GM21786 (cell line): ENCODE measurements around the gene SLC10A1.
"Not testable (repeated sequence)": the region's sequence is repeated elsewhere in the genome, so short reads cannot be mapped to it uniquely, and the experiment has no call there.

Source experiments
- ATAC-seq: cut with Tn5 transposase; IDR thresholded peaks from one replicate; pipeline ENCODE4 v1.9.1; 2021; ENCODE audit not compliant: unreplicated experiment

SLC10A1 gene

DNA sequence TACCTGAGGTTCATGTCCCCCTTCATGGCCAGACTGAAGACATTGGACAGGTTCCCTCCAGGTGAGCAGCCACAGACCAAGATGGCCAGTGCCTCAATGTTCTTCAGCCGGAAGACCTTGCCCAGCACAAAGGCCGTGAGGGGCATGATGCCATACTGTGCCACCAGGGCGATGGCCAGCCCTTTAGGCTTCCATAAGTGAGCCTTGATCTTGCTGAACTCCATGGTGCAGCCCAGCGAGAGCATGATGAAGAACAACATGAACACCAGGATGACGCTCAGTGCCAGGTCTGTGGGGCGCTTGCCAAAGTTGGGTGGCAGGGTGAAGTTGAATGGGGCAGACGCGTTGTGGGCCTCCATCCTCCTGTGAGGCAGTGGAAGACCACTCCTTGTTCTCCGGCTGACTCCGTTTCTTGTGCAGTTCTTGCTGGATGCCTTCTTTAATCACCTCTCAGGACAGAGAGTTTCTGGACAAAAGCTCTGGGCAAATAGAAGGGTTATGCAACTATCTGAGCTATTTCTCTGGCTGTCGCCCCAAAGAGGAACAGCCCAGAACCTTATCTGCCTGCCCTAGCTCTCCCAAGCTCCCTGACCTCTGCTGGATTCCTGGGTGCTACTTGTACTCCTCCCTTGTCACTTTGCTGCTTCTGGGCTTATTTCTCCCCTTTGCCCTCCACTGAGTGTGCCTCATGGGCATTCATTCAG is at the start of gene SLC10A1:
Gene SLC10A1, minus strand, starts transcription at position 445 of the 704 bp plus-strand sequence. Its CDS starts 86 bp downstream, at position 359.
- no peak for ATAC-seq

DNA sequence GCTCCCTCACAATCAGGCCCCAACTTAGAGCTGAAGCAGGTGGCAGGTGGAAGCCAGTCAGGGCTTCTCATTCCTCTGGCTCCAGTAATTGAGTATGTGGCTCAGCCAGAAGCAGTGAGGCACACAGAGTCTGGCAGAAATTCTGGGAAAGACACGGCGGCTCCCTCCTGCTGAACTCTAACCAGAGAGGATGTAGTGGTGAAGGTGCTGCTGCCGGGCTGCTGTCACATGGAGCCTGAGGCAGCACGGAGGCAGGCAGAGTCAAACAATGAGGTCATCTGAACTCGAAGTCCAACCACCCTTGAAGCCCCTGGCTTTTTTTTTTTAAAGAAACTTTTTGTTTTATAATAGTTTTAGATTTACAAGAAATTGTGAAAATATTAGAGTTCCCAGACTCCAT is 48.7 kb upstream of the SLC10A1 start:
- ATAC-seq, result no peak

DNA sequence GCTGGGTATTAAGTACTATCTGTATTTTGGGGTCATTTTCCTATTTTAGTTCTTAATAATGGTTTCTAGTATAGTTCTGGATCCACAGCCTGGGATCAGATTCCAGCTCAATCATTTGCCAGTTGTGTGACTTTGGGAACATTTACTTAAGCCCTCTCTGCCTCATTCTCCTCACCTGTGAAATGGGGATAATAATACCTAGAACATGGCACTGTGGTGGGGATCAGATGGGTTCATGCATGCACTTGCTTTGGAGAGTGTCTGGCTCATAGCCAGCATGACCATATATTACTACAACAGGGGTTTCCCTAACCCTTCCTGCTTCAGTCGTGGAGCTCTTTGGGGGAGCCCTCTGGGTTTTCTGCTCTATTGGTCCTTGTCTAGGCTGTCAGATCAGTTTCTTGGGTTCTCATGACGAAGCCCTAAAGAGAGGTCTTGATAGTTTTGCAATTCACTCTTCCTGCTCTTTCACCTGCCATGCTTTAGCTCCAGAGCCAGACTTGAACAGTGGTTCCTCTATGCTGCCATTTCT is 48.1 kb upstream of the SLC10A1 start:
- no peak for ATAC-seq

DNA sequence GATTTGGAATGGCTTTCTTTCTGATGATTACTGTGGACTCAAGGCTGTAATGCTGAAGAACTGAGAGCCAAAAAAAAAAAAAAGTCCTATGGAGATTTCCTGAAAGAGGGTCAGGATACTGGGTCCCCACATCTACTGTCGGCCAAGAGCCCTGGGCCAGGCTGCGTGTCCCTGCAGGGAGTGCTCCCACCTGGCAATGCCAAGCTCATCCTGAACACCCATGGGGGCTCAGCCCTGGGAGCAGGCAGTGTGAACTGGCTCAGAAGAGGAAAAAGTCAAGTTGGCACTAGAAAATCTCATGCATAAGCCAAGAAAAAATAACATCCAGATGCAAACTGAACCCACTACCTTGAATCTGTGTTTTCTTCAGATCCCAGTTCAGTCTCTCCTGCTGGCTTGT is 47.1 kb upstream of the SLC10A1 start:
- no peak for ATAC-seq

DNA sequence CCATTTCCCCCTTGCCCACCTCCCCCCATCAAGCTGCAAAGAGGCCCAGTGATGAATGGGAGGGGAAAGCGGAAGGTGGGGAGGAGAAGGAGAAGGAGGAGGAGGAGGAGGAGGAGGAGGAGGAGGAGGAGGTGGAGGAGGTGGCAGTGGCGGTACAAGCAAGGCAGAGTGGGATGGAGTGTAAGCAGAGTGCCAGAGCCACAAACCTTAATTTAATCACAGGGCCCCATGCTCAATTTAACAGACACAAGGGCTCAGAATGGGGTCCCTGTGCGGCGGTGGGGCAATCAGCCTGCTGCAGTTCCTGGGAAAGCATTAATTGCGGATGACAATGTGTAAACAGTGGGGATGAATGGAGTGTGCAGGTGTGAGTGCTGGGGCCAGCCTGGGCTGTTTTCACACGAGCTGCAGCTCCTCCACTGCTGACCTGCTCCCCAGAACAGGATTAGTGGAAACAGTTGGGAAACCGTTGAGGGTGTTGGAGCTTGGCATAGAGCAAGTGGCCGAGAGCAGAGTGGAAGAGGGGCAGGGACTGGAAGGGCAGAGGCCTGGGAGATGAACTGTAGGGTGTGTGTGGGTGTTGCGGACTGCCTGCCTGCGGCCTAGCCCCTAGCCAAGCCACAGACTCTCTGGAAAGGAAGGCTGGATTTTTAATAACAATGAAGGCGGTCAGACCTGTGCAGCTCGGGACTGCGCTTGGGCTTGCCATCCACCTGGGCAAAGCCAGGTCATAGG is 45.8 kb upstream of the SLC10A1 start:
- no peak for ATAC-seq

DNA sequence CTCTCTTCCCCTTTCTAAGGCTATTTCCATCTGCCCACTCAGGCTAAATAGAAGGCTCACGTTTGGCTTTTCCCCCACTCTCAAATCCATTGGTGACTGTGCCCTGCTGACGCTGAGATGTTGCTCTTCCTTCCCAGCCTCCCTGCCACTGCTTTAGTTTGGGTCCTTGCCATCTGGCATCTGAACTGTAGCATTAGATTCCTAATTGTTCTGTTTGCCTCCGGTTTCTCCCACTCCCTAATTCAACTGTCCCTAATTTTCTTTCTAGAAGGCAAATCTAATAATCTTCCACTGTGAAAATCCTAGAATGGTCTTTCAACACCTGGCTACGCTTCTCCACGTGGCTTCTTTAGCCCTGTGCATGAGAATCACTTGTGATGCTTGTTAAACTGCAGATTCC is 44.6 kb upstream of the SLC10A1 start:
- no peak for ATAC-seq

DNA sequence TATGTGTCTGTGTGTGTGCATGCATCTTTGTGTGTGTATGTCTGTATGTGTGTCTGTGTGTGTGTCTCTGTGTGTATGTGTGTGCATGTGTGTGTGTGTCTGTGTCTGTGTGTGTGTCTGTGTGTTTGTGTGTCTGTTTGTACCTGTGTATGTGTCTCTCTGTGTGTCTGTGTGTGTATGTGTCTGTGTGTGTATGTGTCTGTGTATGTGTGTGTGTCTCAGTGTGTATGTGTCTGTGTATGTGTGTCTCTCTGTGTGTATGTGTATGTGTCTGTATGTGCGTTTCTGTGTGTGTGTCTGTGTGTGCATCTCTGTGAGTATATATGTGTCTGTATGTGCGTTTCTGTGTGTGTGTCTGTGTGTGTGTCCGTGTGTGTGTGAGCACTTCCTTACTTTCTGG is 42.6 kb upstream of the SLC10A1 start:
- ATAC-seq, result no peak

DNA sequence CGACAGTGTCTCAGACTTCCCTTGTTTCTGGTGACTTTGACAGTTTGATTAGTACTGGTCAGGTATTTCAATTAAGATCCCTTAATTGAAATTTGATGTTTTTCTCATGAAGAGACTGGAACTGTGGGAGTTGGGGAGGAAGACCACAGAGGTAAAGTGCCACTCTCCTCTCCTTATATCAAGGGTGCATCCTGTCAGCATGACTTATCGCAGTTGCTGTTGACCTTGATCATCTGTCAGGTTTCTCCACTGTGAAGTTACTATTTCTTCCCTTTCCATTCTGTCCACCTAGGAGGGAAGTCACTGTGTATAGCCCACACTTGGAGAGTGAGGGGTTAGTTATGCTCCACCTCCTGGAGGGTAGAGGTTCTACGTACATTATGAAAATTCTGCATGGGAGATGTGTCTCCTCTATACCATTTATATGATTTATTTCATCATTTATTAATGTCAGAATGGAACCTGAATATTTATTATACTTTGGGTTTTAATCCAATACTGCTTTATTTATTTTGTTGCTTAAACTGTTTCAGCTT is 41.9 kb upstream of the SLC10A1 start:
- ATAC-seq, result no peak

DNA sequence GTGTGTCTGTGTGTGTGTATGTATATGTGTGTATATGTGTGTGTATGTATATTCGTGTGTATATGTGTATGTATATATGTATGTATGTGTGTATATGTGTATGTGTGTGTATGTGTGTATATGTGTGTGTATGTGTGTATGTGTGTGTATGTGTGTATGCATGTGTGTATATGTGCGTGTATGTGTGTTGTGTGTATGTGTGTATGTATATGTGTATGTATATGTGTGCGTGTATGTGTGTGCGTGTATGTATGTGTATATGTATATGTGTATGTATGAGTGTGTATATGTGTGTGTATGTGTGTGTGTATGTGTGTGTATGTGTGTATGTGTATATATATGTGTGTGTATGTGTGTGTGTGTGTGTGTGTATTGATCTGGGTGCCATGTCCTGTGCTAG is 31.8 kb upstream of the SLC10A1 start:
- no peak for ATAC-seq

DNA sequence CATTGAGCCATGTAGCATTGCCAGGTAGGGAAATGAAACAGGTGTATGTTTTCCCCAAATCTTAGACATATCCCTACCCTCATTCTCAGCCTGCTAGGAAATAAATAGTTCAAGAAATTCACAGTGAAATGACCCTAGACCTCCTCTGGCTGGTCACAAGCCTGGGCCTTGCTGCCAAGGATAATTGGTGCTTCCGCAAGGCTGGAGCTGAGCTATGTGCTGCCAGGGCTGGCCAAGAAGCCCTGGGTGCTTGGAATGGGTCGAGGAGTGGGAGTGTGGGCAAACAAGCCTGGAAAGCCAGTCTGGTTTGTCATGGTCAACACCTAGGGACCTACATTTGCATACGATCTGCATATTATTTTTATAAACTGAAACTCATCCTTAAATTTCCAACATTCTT is 31.3 kb upstream of the SLC10A1 start:
- ATAC-seq, result no peak

DNA sequence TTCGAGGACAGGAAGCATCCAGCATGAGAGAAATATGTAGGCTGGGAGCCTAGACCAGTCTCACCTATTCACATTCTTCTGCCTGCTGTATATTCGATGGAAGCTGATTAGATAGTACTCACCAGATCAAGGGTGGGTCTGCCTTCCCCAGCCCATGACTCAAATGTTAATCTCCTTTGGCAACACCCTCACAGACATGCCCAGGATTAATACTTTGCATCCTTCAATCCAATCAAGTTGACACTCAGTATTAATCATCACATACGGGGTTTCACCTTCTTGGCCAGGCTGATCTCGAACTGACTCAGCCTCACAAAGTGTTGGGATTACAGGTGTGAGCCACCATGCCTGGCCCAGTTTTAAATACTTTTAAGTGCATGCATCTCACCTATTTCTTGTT is 30.5 kb upstream of the SLC10A1 start:
- ATAC-seq, result no peak

DNA sequence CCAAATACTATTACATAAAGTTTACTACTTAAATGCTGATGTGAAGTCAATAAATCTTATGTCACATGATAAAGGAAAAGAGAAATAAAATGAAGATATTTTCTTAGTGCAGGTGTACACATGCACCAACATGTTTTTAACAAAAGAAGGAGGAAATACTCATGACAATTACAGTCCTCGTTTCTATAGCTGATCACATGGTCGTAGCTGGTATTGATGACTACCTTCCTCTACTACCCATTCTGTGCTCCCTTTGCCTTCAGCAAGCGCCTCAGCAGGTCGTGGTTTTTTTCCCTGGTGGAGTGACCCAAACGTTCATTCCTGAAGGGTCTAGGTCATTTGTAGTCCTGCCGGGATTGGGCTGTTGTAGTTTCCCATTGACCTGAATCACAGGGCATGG is 25.4 kb upstream of the SLC10A1 start:
- no peak for ATAC-seq

DNA sequence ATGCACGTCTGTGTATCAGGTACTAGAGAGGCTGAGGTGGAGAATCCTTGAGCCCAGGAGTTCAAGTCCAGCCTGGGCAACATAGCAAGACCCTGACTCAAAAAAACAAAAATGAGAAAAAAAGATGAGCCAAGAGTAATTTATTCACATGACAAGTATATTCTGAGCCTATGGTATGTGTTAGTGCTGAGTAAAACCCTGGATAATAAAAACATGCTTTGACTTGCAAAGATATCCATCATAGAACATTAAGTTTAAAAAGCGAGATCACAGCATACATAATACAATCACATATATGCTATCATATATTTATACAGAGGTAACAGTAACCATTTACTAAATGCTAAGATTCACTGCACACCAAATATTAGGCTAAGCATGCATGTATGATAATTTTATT is 23.9 kb upstream of the SLC10A1 start:
- no peak for ATAC-seq

DNA sequence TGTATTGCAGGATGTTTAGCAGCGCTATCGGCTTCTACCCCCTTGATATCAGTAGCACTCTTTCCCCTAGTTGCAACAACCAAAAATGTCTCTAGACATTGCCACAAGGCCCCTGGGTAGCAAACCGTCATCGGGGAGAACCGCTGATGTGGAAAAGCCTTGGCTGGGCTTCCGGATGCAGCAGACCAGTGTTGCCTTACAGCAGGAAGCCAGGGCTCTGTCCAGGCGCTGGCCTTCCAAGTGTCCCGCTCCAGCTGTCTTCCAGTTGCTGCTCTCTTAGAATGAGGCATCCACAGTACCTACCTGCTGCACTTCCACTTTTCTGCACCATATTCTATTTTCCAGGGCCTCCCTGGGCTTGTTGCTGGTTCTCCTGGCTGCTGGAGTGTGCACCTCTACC is 22.6 kb upstream of the SLC10A1 start:
- ATAC-seq, result no peak

DNA sequence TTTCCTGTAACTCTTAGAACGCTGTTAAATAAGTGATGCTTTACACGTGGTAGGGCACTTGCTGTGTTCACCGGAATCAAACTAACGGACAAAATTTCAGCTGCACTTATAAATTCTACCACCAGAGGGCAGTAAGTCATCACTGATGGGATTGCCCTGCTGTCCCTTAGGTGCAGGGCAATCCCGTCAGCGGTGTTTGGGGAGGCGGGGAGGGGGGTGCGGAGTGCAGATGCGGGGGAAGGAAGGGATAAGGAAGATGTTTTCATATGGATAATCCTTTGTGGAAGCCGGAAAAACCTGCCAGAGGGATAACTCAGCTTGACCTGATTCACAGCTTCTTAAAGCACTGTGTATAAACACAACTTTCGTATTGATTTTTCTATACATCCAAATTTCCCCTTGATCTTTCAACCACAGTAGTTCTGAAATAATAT is 21.7 kb upstream of the SLC10A1 start:
- peak; percentile 50 for ATAC-seq

DNA sequence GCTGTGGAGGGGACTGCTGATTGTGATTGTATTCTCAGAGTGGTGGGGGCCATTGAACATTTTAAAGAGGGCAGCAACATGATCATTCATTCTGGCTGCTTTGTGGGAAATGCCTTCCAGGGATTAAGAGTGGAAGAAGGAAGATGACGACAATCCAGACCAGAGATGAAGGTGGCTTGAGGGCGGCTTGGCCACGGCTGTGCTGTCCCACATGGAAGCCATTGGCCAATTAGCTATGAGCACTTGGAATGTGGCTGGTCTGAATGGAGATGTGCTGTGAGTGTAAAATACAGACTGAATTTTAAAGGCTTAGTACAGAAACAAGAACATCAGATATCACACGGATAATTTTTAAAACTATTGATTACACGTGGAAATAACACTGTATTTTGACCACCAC is 19.2 kb upstream of the SLC10A1 start:
- no peak for ATAC-seq

DNA sequence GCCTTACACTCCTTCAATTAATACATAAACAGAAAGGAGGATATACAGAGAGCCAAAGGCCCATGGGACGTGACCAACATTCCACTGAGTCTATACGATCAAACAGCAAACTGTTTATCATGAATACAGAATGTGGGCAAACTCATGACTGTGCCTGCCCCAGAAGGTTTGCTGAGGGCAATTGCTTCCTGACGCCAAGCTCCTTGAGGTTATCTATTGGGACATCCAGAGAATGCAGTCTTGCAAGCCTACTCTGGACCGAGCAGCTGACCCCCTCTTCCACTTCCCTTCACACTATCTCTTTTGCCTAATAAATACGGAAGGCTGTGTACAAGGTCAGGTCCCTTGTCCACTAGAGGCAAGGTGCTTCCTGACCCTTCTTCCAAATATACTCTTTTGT is 18.5 kb upstream of the SLC10A1 start:
- no peak for ATAC-seq

DNA sequence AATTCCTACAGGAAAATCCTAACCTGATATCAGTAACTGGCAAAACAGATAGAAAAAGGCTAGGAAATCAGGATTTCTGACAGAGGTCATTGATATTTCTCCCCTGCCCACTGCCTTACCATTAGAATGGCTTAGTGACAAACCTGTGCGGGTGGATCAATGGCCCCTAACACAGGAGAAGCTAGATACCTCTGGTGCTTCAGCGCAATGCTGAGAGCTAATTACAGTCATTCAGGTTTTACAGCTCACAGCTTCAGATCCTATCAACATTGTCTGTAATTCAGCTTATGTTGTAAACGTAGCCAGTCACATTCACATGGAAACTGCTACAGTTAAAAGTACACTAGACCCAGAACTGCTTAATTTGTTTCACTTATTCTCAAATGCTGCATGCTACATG is 17.4 kb upstream of the SLC10A1 start:
- ATAC-seq, result no peak

DNA sequence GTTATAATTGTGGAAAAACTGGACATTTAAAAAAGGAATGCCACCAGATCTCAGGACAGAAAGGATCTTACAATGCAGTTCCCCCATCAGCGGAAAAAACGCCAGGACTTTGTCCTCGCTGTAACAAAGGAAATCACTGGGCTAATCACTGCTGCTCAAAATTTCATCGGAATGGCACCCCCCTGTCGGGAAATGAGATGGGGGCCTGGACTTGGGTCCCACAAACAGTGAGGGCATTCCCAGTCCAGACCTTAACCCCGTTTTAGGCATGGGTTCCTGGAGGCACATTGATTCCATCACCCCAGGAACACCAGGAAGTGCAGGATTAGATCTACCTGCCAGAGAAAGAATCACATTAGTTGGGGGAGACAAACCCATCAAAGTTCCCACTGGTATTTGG is 16.3 kb upstream of the SLC10A1 start:
- ATAC-seq, result not testable (repeated sequence)

DNA sequence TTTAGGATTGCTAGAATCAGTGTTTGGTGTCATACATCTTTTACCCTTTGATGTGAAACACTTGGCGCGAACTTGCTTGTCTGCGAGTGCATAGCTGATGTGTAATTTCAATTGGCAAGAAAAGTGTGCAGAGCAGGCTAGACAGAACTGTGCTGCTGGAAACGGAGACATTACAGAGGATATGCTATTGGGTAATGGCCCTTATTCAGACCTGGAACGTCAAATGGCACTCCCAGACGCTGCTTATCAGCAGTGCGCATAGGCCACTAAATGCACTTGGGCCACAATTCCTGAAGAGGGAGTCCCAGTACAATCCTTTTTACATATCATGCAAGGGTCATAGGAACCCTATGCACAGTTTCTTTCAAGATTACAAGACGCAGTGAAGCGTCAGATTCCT is 15.7 kb upstream of the SLC10A1 start:
- no peak for ATAC-seq

DNA sequence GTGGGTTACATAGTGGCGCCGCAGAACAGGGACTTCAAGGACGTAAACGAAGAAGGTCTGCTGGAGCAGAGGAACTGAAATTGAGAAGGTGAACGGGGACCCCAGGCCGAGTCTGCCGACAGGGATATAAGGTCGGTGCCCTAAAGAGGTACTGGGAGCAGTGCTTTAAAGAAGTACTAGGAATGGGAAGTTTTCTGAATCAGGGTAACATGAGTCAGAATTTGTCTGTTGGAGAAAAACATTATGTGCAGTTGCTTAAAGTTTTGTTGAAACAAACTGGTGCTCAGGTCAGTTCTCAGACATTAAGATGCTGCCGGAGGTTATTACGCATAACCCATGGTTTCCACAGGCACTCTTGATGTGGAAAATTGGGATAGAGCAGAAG is 14.8 kb upstream of the SLC10A1 start:
- ATAC-seq, result no peak

DNA sequence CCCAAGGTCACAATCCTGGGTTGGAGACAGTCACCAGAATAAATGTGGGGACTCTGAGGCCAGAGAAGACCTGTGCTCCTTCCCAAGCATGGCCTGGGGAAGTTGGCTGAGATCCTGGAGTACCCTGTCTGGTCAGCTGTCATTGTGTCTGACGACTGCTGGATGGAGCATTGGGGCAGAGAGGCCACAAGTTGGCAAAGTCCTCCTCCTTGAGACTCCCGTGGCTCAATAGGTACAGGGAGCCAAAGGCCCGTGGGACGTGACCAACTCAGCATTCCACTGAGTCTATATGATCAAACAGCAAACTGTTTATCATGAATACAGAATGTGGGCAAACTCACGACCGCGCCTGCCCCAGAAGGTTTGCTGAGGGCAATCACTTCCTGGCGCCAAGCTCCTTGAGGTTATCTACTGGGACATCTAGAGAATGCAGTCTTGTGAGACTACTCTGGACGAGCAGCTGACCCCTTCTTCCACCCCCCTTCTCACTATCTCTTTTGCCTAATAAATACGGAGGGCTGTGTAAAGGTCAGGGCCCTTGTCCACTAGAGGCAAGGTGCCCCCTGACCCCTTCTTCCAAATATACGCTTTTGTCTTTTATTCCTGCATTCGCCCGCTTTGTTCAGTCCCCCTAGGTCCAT is 14.3 kb upstream of the SLC10A1 start:
- ATAC-seq, result no peak
